COLO668 (cell line): ENCODE data around the gene ADPRHL1.

Experiments used
- DNase-seq: peaks from one replicate; lab custom pipeline; 2025; ENCODE audit not compliant: unreplicated experiment; lab: John Stamatoyannopoulos, UW

ADPRHL1 gene

DNA sequence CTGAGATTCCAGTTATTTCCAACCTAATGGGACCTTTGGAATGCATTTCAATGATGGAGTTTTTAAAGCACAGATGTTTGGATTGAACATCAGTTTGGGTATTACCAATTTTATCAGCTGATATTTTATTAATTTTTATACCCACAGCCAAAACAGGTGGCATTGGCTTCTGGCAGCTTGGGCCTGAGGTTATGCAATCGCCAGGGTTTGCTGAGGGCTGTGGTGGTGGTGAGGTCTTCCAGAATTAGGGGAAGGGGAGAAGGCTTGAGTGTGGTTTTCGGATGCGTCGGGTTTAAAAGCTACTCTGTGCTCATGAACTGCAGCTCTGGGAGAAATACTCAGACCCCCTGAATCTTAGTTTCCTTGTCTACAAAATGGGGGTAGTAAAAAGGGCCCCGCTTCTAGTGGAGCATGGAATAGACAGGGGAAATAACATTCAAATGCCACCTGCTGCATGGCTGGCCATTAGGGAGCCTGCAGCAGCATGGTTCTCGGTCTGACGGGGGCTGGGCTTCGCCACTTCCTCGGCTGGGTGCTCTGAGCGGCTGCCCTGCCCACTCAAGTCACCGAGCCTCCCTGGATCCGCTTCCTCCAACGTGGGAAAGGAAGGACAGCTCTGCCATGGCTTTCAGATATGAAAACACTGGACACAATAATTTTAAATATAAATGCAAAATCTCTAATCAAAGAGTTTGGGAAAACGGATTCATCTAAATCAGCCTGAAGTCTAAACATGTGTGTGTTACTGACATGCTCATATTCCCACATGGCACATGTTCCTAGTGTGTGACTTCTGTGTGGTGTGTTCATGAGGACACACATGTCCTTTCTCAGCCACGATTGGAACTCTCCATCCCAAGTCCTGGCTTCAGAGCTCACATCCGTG, 35.2 kb downstream of the ADPRHL1 start:
- DNase-seq, result no peak

DNA sequence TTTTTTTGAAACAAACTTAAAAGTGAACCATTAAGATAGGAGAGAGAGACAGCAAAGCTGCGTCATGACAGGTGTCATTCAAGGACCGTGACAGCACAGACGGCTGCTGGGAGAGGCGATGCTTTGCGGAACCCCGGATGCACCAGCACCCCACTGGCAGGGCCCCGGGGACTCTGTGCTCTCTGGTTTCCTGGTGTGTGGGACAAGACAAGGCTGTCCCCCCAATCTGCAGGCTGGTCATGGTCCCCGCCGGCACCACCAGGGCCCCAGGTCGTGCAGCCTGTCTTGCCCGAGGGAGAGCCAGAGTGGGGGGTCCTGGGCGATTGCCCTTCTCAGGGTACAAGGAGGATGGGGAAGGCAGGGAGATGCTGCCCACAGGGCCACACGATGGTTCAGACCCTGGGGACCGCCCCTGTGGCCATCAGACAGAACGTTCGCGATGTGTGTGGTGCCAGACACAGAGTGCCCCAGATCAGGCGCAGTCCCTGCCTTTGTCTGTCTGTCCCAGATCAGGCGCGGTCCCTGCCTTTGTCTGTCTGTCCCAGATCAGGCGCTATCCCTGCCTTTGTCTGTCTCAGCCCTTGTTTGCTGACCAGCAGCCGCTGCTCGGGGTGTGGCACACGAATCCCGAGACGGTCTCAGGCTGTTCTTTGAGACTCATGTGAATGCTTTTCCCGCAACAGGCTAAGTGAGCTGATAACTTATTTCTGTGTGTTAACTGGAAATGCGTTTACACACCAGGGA, 36.1 kb downstream of the ADPRHL1 start:
- DNase-seq, result no peak

DNA sequence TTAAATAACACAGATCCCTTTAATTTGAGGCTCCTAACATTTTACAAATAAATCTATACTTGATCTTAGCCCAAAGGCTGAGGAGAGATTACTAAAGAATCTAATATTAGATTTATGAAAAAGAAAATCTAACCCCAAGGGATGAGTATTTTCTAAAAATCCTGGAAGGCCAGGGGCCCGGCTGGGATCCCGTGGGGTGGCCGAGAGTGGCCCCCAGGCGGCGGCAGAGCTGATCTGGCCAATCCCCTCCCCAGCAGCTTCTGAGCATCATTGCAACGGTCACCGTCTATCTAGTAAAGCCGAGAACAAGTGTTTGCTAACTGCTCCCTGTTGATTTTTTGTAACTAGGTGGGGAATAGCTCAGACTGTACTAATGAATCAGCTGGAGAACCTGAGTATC, 37.5 kb downstream of the ADPRHL1 start:
- no peak for DNase-seq

DNA sequence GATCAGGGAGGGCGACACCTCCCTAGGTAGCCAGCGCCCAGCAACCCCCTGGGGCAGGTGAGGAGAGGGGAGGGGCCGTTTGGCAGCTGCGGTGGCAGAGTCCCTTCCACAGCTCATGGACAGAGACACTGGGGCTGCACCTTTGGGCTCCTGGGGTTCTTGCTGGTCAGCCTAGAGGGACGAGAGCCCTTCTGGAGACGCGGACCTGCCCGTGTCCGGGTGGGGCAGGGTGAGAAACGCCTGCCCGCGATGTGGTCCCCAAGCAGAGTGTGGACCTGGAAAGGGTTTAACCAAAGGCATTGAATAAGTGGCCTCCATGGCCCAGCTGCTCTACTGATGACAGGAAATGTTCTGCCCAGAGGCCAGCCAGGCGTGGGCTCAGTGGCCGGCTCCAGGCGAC, 38.3 kb downstream of the ADPRHL1 start:
- no peak for DNase-seq

DNA sequence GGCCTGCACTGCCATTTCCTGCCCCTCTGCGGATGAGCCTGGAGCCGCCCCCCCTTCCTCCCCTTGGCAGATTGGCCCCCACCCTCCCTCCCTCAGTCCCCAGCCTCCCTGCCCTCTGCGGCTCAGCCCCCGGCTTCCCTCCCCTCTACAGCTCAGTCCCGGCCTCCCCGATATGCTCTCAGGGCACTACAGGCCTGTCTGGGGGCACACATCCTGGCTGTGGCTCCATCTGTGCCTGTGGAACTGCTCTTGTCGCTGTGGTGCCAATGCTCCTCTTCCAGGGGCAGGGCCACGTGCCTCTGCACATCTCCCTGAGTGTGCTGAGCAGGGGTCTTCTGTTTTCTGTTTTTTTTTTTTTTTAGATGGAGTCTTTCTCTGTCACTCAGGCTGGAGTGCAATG, 39.0 kb downstream of the ADPRHL1 start:
- no peak for DNase-seq

DNA sequence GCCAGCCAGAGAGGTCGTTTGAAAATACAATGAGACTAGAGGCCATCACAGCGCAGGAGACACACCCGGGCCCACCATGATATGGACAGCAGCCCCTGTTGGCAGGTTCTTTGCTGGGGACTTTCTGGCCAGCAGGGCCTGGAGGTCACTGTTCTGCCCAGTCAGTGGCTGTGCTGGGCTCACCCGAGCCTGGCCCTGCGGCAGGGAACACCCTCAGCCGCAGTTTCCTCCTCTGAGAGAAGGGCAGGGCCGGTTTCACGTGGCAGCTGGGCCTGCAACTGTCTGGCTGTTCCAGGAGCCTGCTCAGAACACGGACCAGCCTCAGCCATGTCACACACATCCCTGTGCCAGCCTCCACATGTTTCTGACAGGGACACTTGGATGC, 39.4 kb downstream of the ADPRHL1 start:
- no peak for DNase-seq

DNA sequence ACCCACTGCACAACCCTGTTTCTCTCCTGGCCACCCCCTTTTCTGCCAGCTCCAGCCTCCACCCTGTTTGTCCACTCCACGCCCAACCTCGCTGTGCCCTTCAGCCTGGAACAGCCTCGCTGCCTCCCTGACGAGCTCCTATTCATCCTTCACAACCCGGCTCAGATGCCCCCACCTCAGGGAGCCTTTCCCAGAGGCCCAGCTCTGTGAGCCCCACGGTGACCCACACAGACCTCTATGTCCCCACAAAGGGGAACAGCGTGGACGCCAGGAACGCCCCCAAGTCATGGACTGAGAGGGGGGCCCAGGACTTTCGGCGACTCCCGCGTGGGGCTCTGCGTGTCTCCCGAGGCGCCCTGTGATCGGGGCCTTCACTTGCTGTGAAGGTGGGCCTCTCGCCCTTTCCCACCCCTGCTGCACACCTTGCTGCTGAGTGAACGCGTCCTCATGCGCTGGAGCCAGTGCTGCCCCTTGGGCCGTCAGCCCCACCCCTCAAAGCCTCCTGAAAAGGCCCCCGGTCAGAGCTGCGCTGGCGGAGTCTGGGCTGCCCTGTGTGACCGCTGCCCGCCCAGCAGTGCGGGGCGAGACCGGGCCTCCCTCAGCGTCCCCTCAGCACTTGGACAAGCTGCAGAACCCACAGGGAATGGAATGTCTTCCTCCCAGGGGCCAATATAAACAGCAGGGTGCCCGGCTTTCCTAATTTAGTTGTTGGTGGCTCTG, 40.0 kb downstream of the ADPRHL1 start:
- no peak for DNase-seq

DNA sequence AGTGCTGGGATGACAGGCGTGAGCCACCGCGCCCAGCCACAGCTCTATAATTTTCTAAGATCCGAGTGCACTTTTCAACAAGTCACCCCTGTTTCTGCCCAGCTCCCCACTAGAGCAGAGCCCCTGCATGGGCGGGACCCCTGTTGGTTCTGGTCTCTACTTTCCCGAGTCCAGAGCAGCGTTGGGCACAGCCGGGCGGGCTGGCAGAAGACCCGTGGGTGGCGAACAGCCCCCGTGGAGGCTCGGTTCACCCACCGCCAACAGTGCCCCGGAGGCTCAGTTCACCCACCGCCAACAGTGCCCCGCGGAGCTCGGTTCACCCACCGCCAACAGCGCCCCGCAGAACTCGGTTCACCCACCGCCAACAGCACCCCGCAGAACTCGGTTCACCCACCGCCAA, 40.8 kb downstream of the ADPRHL1 start:
- DNase-seq, result no peak

DNA sequence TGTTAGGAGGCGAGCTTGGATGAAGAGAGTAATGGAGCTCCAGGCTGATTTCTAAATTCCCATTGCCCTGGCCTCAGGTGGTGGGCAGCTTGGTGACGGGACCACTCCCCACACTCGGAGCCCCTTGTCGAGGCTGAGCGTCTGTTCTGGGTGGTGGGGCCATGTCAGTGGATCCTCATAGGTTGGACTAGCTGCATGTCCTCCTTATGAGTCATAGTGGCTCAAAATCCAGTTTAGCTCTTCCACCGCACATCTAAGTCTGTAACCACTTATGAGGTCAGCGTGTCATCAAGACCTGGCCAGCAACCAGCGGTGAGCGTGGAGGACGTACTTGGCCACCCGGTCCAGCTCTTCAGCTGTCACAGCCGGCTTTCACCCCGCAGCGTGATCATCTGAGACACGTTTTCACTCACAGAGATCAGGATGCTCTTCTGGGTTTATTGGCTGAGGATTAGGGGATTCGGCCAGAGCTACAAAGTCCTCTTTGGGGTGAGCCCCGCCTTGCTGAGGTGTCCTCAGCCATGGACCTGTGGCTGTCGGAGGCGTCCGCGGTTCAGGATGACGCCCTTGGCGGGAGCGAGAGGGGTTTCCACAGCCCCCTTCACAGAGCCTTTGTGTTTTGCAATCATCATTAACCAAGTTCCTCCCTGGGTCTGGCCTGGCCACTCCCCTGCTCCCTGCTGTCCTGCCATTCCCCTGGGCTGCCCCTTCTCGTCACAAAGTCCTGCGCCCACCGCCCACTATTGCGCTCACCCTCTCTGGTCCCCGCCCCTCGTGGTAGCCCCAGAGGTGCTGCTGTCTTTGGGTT, 41.9 kb downstream of the ADPRHL1 start:
- DNase-seq, result no peak

DNA sequence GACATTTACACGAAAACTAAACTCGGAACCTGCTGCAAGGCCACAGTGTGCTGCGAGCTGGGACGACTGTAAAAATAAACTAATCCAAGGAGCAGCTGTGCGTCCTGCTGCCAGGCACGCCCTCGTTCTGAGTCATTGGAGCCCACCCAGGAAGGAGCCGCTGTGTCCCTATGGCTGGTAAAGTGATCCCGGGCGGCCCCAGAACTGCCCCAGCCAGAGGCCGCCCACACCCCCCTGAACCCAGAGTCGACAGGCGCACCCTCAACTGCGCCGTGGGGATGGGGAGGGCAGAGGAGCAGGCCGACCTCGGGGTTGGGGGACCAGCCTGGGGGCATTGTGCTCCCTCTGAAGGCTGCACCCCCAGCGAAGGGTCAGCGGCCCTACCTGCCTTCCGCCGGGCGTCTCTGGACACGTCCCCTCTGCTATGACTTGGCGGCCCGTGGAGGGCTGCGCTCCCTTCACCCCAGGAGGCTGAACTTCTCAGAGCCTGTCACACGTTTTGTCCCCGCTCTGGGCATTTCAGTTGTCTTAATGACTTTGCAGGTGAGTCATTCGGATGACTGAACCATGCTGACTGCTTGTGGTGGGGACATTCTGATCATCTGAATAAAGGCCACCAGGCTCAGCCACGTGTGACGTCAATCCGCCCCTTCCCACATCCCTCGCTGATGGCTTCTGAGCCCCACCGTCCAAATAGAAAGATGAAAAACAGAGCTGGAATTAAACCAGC, 42.7 kb downstream of the ADPRHL1 start:
- DNase-seq, result no peak

DNA sequence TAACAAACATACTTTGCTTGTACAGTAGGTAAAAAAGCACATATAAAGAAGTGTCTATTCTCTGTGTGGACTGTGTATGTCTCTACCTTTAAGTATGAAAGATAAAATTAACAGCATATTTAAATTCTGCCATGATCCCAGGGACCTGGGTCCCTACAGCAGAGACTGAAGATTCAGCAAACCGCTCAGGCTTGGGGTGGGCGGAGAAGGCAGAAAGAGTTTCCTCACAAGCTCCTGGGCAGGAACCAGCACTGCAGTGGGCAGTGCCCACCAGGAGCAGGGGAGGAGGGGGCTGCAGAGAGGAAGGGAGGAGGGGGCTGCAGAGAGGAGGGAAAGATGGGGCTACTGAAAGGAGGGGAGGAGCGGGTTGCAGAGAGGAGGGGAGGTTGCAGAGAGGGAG, 44.7 kb downstream of the ADPRHL1 start:
- DNase-seq, result no peak

DNA sequence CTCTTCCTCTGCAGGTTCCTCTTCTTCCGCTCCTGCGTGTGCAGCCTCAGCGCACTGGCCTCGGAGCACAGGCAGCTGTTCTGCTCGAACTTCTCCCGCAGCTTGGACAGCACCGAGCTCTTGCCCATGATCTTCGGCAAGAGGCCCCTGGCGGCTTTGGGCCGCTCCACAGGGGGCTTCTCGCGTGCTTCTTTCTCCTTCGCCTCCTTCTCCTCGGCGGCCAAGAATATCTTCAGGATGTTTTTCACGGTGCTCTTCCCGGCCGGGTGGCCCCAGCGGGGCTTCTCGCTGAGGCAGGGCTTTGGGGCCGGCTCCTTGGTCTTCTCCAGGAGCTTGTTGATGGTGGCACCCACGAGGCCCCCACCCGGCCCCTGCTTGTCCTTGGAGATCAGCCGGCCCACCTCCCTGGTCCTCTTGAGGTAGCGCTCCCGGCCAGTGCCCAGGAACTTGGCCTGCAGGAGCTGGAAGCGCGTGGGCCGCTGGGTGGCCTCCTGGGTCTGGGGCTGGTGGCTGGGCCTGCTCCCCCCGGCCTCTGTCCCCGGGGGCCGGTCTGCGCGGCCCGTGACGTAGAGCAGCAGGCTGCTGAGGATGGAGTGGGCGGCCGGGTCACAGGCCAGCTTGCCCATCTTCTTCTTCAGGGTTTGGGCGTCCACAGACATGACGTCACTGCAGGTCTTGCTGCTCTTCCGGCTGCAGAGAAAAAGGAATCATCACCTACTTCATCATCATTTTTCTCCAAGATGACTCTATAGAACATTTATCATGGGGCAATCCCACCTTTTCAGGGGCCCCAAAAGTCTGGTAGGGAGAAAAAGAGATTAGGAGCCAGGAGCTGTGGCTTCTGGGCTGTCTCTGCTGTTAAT, 45.5 kb downstream of the ADPRHL1 start:
- DNase-seq, result no peak

DNA sequence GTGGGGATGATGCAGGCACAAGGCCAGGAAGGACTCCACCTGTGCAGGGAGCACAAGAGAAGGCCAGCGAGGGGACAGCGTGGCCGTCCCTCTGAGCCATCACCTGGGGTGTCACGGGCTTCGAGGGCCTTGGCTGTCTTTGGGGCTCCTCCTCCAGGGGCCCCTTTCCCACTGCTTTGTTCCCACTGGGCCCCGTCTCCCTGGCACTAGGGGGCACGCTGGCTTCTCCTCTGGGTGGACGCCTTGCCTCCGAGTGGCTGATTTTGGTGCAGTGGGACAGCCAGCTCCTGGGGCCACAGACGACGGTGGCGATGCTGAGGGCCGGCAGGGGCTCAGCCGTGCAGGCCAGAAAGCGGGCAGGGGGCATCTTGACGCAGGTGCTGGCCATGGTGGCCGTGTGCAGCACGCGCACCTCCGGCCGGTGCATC, 46.2 kb downstream of the ADPRHL1 start:
- no peak for DNase-seq

DNA sequence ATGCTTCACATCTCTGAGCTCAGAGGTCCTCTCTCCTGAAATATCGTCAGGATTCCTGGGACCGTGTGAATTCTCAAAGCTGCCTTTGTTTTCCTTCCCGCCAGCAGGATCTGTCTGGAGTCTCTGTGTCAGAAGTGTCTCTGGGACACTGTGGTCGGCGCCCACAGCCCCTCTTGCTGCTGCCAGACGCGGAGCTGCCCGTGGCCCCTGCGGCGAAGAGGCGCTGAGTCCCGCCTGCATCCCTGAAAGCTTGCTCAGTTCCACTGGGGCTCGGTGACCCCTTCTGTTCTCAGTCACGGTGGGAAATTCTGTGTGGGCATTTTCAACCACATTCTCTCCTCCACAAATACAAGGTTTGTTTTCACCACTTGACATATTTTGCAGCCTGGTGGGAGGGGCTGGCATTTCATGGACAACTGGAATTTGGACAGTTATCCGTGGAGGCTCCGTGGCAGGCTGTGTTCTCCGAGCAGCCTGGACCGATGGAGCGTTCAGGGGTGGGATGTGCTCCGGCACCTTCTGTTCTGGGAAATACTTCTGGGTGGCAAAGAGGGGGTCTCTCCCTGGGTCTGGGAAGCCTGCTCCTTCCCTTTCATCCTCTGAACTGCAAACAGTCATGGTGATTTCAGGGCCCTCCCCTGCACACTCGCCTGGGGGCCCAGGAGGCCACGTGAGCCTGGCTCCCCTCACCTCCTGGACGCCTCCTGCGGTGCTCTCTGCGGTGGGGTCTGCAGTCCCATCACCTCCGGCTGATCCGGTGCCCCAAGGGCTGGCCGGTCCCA, 46.8 kb downstream of the ADPRHL1 start:
- DNase-seq, result no peak

DNA sequence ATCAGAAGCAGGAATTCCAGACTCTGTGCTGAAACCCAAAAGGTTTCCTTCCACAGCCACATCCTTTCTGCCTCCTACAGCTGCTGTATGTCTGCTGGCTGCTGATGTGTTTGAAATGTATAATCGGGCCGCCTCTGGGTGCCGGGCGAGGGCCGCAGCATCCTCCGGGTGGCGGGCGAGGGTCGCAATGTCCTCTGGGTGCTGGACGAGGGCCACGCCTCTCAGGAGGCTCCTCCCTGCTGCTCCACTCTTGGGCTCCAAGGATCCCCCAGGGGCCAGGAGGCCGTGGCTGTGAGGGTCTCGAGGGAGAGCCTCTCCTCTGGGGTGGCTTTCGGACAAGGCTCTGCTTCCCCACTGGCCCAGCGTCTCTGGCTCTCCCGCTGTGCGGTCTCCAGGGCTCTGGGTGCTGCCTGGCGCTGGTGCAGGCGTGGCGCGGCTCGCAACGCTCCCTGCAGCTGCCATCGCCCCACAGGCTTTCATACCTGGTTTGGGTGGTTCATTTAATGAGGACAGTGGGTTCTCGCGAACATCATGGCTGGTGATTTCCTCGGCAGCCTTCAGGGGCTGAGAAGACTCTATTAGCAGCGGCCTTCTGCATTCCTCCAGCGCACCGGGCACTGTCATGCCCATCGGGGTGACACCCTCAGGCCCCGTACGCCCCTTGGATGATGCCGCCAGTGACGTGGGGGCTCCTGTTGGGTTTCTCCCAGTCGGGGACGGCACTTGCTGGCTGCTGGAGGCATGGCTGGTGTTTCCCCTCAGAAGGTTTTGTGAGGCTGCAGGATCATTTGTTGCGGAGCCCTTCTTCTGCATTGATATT, 47.6 kb downstream of the ADPRHL1 start:
- DNase-seq, result peak; percentile 89

DNA sequence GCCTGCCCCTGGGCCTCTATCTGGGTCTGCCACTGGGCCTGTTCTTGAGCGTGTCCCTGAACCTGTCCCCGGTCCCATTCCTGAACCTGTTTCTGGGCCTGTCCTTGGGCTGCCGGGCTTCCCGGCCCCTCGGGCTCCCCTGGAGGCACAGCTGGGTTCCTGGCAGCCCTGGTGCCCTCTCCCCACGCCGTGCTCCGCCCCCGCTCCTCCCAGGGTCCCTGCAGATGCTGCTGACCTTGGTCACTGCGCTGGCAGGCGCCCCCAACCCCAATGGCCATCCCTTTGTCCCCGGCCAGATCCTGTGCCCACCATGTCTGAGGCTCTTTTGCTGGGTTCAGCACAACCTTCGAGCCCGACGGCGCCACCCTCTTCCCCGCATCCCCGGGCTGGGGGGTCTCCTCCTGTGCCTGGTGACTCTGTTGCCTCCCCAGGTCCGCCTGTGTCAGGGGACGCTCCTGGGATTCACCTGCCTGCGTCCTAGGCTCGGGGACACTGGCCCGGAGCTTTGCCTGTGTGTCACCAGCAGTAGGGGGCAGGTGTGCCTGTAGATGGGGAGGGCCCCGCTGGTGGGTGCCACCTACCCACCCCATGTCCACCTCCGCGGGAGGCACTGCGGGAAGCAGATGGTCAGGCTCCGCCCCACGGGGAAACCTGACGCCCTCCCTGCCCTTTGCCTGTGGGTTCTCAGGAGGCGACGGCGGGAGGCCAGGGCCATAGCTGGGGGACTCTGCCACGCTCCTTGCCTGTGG, 48.4 kb downstream of the ADPRHL1 start:
- DNase-seq, result peak; percentile 92

DNA sequence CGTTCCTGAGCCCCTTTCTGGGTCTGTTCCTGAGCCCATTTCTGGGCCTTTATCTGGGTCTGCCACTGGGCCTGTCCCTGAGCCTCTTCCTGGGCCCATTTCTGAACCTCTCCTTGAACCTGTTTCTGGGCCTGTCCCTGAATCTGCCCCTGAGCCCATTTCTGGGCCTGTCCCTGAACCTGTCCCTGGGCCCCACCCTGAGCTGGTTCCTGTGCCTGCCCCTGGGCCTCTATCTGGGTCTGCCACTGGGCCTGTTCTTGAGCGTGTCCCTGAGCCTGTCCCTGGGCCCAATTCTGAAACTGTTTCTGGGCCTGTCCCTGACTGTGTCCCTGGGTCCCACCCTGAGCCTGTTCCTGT, 48.9 kb downstream of the ADPRHL1 start:
- no peak for DNase-seq
